ENCODE data around the gene EMC9. TPM values are rescaled to one million over a fixed set of nuclear protein-coding genes. Genes with fewer than 3 reads are reported as not detected.
A peak's percentile ranks its signal among the peaks of the same experiment; 100 is the strongest.

EMC9 gene
- total and polyA plus RNA-seq, 10 of the 15 experiments (the other 5 are each of a cell fraction or from before 2014, with no cell fraction given) = 15.3 to 60.5 (median 30.3) TPM

- WGBS (ENCODE audit: insufficient coverage, insufficient replicate concordance, low lambda C conversion rate, missing lambda C conversion rate) = 3% methylated on average over 25 of the region's 29 CpGs
- FAIRE-seq (no peak), DNase-seq (ENCODE audit: low read depth, low spot score) (no peak), ATAC-seq (peak; percentile 0; the same call in 2 of the 3 replicates)
- no peak overlapping the region for H2AFZ ChIP-seq (ENCODE audit: control insufficient read depth, low read depth, low read length)
- H3K9me3 ChIP-seq (replicated peaks; ENCODE audit: control insufficient read depth, insufficient read depth, low read length) = no peaks in the 10 kb centered on the region; the same call in 2 of the 3 replicates
- H3K36me3 ChIP-seq (ENCODE audit: control insufficient read depth in 2 of 2, insufficient read depth in 2 of 2, low read length in 1 of 2) = peaks cover 18 to 37% of the 10 kb centered on the region in 2 experiments
- SMC1A ChIA-PET (ENCODE audit: uncharacterized antibody, unreplicated experiment) = interaction anchor here (1.1 to 4.8 kb wide), 7 partner anchors 8 to 94 kb away, joined by 4 to 54 read pairs (median 8); partner anchors contain the start of genes DCAF11, IPO4, IRF9 and NRL
- CTCF ChIA-PET = interaction anchor here (0.6 to 8.2 kb wide), 9 partner anchors 8 to 124 kb away, joined by 3 to 63 read pairs (median 5); partner anchors contain the start of genes DCAF11, IRF9, NRL and PCK2
- TF ChIP-seq ZNF274 (IDR thresholded peaks at IDR 0.05; ENCODE audit: insufficient read depth, insufficient read length) = no peak
- TF ChIP-seq BACH1 (IDR thresholded peaks at IDR 0.05; ENCODE audit: borderline replicate concordance) = 0 out of 2 replicates have a peak, but pooled peaks have one; percentile 4
- 0 out of 2 replicates have a peak, but pooled peaks have one; percentile 10 for TF ChIP-seq SMARCA5 (IDR thresholded peaks at IDR 0.05)
- TF ChIP-seq ATF3 (IDR thresholded peaks at IDR 0.05; ENCODE audit: borderline replicate concordance, extremely low read depth, low read depth, low read length) = no peak
- 0 out of 2 replicates have a peak, but pooled peaks have one; percentile 16 for TF ChIP-seq LARP7 (IDR thresholded peaks at IDR 0.05)
- TF ChIP-seq PML (IDR thresholded peaks at IDR 0.05; ENCODE audit: low read length) = no peak
- no peak for TF ChIP-seq EGR1 (IDR thresholded peaks at IDR 0.05; ENCODE audit: borderline replicate concordance in 1 of 2, low read depth in 2 of 2, low read length in 2 of 2)
- peak; percentile 5; the same call in 1 of the 2 replicates for TF ChIP-seq MXI1 (IDR thresholded peaks at IDR 0.05; ENCODE audit: low read depth, low read length)
- 0 out of 2 replicates have a peak, but pooled peaks have one; percentile 10 for TF ChIP-seq ZNF687 (IDR thresholded peaks at IDR 0.05)
- no peak for TF ChIP-seq ZNF217 (IDR thresholded peaks at IDR 0.05)
- TSS peak; percentile 69 for BruUV-seq (replicated peaks)
- POLR2A ChIA-PET = interaction anchor here (0.5 to 5.8 kb wide), 13 partner anchors 9 to 369 kb away, joined by 4 to 99 read pairs (median 17); partner anchors contain the start of genes CHMP4A, DCAF11, IPO4 and IRF9
- RAD21 ChIA-PET (ENCODE audit: unreplicated experiment) = interaction anchor here (1.2 to 3.9 kb wide), 8 partner anchors 11 to 58 kb away, joined by 3 to 37 read pairs (median 16); partner anchors contain the start of genes DCAF11, IRF9, NRL and PCK2
- intact Hi-C loops (cut with micrococcal nuclease; ENCODE audit: unreplicated experiment) (loop anchor here (1.0 to 5.0 kb wide), 2 partner anchors 13 to 149 kb away; partner anchors contain the start of genes DHRS1, IRF9 and NOP9), in situ Hi-C loops (cut with MboI) (no loop called here)
- peaks cover 10% of the 10 kb centered on the region for H3K4me1 ChIP-seq (ENCODE audit: control insufficient read depth, insufficient read depth, low read length)
- H3K9ac ChIP-seq (ENCODE audit: control insufficient read depth, insufficient read depth, low read length) = peak overlapping the region; percentile 81
- H3K79me2 ChIP-seq (ENCODE audit: control insufficient read depth, insufficient read depth, low read length) = peaks cover 61% of the 10 kb centered on the region
- peak overlapping the region; percentile 82 for H3K4me3 ChIP-seq
- H4K20me1 ChIP-seq (ENCODE audit: control insufficient read depth, insufficient read depth) = no peaks in the 10 kb centered on the region
- no peaks in the 10 kb centered on the region for H3K27me3 ChIP-seq (replicated peaks in 1 of 2; ENCODE audit: control insufficient read depth in 2 of 2, insufficient read depth in 2 of 2, low read length in 1 of 2)
- peak overlapping the region; percentile 48 for H3K4me2 ChIP-seq (ENCODE audit: control insufficient read depth, insufficient read depth)
- H3K27ac ChIP-seq (ENCODE audit: control insufficient read depth, insufficient read depth) = peak overlapping the region; percentile 90
Observed at GRCh38 chr14:24147761-24148428, 6.5 kb upstream of the EMC9 start.
